ENCODE data around the gene CDKAL1.
"Not testable (repeated sequence)": the region's sequence is repeated elsewhere in the genome, so short reads cannot be mapped to it uniquely, and the experiment has no call there.

The CDKAL1 gene

GRCh38 chr6:20744911-20745557 is 210.8 kb downstream of the CDKAL1 start:
- DNase-seq (ENCODE audit: low read depth, low spot score), result no peak

DNA sequence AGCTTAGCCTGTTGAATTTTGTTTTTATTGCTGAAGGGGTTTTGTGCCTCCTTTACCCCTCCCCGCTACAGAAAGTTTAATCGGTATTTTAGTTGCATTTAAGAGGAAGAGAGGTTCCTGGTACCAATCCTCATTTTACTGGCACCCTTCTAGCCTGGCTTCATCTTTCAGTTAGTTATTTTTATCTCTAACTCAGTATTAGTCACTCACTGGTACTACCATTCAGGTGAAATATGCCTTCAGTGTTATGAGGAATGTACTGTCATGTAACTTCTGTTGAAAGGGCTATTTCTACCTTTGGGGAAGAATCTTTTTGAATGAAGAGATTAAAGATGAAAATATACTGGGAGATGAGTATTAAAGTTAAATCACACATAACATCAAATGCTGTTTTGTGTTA is 211.8 kb downstream of the CDKAL1 start:
- no peak for DNase-seq (ENCODE audit: low read depth, low spot score)

- no peak for DNase-seq (ENCODE audit: low read depth, low spot score)
These were observed 212.7 kb downstream of the CDKAL1 start for GRCh38 chr6:20746805-20747558.

DNA sequence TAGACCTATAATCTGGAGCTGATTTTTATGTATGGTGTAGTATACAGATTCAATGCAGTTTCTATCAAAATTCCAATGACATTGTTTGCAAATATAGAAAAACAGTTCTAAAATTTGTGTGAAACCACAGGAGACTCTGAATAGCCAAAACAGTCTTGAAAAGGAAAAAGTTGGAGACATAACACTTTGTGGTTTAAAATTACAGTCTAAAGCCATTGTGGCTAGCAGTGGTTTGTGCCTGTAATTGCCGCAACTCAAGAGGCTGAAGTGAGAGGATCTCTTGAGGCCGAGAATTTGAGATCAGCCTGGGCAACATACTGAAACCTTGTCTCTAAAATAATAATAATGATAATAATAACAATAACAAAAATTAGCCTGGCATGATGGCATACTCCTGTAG is 213.7 kb downstream of the CDKAL1 start:
- DNase-seq (ENCODE audit: low read depth, low spot score), result no peak

GRCh38 chr6:20751293-20751935 is 217.2 kb downstream of the CDKAL1 start:
- DNase-seq (ENCODE audit: low read depth, low spot score), result no peak

GRCh38 chr6:20755631-20756030 is 221.4 kb downstream of the CDKAL1 start:
- DNase-seq (ENCODE audit: low read depth, low spot score), result no peak

DNA sequence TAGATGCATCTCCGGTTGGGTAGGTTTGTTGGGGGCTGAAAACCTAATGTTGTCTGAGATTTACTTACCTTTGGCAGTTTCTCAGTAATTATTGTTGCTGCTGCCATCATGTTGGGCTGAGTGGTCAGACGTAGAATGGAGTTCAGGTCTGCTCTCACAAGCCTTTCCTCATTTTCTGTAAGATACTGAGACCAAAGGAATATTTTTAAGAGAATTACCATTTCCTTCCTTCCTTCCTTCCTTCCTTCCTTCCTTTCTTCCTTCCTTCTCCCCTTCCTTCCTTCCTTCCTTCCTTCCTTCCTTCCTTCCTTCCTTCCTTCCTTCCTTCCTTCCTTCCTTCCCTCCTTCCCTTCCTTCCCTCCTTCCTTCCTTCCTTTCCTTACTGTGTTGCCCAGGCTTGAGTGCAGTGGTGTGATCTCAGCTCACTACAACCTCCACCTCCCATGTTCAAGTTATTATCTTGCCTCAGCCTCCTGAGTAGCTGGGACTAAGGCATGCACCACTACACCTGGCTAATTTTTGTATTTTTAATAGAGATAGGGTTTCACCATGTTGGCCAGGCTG is 222.4 kb downstream of the CDKAL1 start:
- not testable (repeated sequence) for DNase-seq (ENCODE audit: low read depth, low spot score)

DNA sequence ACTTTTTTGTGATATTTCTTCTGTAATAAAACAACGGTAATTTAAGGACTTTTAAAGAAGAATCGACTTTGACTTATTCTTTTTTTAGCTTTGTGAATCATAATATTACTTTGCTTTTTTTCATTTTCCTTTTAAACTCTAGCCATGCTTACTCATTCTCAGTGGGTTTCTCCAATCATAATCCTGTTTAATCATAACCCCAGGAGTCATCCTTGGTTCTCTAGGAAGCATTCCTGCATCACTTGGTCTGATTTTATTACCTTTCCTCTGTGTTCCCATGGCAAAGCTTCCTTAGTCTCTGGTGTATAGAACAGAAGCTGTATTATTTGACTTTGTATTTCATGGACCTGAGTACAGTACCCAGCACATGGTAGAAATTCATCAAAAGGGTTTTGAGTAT is 223.5 kb downstream of the CDKAL1 start:
- DNase-seq (ENCODE audit: low read depth, low spot score), result no peak

DNA sequence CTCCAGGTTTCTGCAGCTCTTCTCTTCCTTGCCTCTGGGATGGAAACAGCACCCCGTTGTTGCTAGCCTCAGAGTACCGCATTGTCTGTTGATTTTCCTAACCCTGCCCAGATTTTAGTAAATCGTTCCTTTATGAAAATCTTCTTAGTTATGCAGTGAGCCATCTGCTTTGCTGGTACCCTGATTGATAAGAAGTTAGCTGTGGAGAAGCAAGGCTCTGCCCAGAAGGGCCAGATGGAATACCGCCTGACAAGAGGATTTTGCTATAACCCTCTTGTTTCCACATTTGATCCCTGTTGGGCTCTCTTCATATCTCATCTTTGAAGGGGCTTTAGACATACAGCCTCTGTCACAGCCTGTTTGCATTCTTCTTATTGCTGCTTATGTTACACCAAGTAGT is 229.0 kb downstream of the CDKAL1 start:
- no peak for DNase-seq (ENCODE audit: low read depth, low spot score)

- no peak for DNase-seq (ENCODE audit: low read depth, low spot score)
These were observed 235.4 kb downstream of the CDKAL1 start for GRCh38 chr6:20769631-20770030.

GRCh38 chr6:20770773-20771172 is 236.5 kb downstream of the CDKAL1 start:
- no peak for DNase-seq (ENCODE audit: low read depth, low spot score)

- no peak for DNase-seq (ENCODE audit: low read depth, low spot score)
These were observed 237.2 kb downstream of the CDKAL1 start for GRCh38 chr6:20771409-20771808.

GRCh38 chr6:20773822-20774221 is 239.6 kb downstream of the CDKAL1 start:
- DNase-seq (ENCODE audit: low read depth, low spot score), result no peak

DNA sequence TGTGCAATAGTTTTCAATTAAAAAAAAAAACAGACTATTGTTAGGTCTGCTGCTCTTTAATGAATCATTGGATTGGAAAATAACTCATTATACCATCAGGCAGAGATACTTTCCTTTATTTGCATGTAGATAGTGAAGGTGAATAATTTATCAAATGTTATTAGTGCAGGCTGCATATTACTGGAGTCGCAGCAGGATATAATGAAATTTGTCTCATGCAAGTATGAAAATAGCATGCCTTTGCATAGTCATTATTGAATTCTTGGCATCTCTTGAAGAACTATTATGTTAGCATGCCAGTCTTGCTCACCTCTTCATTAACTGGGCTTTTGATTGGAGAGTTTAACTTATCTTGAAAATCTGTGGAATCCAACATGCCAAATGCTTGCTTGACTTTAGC is 241.7 kb downstream of the CDKAL1 start:
- DNase-seq (ENCODE audit: low read depth, low spot score), result no peak

DNA sequence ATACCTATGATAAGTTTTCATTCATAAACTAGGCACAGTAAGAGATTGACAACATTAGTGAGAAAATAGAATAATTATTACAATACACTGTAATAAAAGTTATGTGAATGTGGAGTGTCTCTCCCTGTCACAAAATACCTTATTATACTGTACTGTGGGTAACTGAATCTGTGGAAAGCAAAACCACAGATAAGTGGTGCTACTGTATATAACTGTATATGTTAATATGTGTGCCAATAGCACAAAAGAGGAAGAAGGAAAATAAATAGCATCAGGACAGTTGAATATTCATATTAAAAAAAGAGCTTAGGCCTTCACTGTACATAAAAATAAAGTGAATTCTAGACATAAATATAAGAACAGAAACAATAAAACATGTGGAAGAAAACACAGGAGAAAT is 243.5 kb downstream of the CDKAL1 start:
- no peak for DNase-seq (ENCODE audit: low read depth, low spot score)

GRCh38 chr6:20778459-20778858 is 244.2 kb downstream of the CDKAL1 start:
- no peak for DNase-seq (ENCODE audit: low read depth, low spot score)

- DNase-seq (ENCODE audit: low read depth, low spot score), result no peak
These were observed 244.7 kb downstream of the CDKAL1 start for GRCh38 chr6:20778912-20779311.

DNA sequence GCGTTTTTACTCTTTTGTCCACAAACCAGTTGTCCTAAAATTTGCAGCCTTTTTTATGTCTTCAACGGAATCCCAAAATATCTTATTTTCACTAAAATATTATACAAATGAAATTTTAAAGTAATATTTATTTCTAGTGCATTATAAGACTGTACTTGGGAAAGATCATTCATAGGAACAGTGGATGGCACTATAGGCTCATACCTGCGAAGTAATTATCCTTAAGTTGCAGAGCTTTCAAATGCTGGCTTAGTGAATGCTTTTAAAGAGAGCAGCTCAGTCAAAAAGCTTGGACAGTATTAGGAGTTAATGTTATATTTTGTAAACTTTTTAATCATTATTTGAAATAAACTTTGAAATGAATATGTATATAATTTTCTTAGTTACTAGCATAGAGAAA is 254.9 kb downstream of the CDKAL1 start:
- DNase-seq (ENCODE audit: low read depth, low spot score), result no peak

GRCh38 chr6:20790032-20790791 is 256.0 kb downstream of the CDKAL1 start:
- DNase-seq (ENCODE audit: low read depth, low spot score), result no peak

GRCh38 chr6:20791074-20791473 is 256.8 kb downstream of the CDKAL1 start:
- DNase-seq (ENCODE audit: low read depth, low spot score), result no peak

DNA sequence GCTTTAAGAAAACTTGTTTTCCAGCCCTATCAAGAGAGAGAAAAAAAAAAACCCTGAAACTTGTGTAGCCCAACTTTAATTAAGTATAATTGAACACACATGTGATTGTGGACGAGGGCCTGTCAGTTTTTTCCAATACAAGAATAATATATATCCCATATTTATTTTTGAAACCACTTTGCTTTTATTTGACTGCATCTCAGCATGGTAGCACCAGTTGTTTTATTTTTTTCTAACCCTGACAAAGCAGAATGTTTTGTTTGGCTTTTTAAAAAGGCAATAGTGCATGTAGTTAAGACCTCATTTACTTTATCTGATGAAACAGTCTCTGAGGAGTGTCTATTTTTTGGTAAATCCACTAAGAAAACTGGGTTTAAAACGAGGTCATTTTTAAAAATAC is 257.7 kb downstream of the CDKAL1 start:
- no peak for DNase-seq (ENCODE audit: low read depth, low spot score)

DNA sequence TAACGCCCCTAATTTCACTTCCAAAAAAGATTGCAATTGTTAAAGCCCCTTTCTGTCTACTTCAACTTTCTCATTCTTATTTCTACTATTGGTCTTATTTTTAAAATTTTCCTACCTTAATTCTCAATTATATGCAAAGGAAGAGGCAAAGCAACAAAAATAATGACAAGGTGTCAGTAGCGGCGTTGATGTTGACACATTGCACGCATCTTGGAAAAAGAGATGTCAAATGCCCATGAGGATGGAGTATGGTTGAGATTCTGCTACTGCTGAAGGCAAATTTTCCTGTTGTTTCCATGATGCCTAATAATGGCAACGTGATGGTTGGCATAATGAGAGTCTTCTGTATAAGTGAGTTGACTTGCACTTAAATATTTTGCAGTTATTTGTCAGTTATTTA is 258.9 kb downstream of the CDKAL1 start:
- DNase-seq (ENCODE audit: low read depth, low spot score), result no peak
